EL (cell line): ENCODE data around the gene PPP4C.
A peak's percentile ranks its signal among the peaks of the same experiment; 100 is the strongest.

Experiments
- DNase-seq: peaks from one replicate; pipeline ENCODE4 v3.0.0-alpha.2; 2016

PPP4C gene

GRCh38 chr16:30083216-30084055 is 7.6 kb downstream of the PPP4C start:
- no peak for DNase-seq

GRCh38 chr16:30084096-30084815 is 8.5 kb downstream of the PPP4C start:
- DNase-seq, result no peak

- no peak for DNase-seq
Observed at GRCh38 chr16:30084816-30085159, 9.0 kb downstream of the PPP4C start.

- no peak for DNase-seq
Observed at GRCh38 chr16:30085247-30085646, 9.5 kb downstream of the PPP4C start.

GRCh38 chr16:30085820-30086219 is 10.0 kb downstream of the PPP4C start:
- DNase-seq, result no peak

- no peak for DNase-seq
Observed at GRCh38 chr16:30086291-30087140, 10.7 kb downstream of the PPP4C start.

GRCh38 chr16:30087181-30087898 is 11.5 kb downstream of the PPP4C start:
- DNase-seq, result no peak

- DNase-seq, result no peak
Observed at GRCh38 chr16:30088237-30088831, 12.5 kb downstream of the PPP4C start.

- DNase-seq, result no peak
Observed at GRCh38 chr16:30088832-30089624, 13.2 kb downstream of the PPP4C start.

GRCh38 chr16:30090610-30091331 is 15.0 kb downstream of the PPP4C start:
- no peak for DNase-seq

GRCh38 chr16:30091474-30092372 is 15.9 kb downstream of the PPP4C start, which contains the start of gene TBX6:
TBX6 (minus strand) TSS chr16:30091924; CDS start chr16:30091193, 731 bp downstream.
- peak; percentile 90 for DNase-seq

- peak; percentile 44 for DNase-seq
Observed at GRCh38 chr16:30092373-30093010, 16.7 kb downstream of the PPP4C start.

- DNase-seq, result no peak
Observed at GRCh38 chr16:30094541-30095165, 18.9 kb downstream of the PPP4C start.

- no peak for DNase-seq
Observed at GRCh38 chr16:30095166-30096078, 19.6 kb downstream of the PPP4C start.

- DNase-seq, result peak; percentile 87
Observed at GRCh38 chr16:30096105-30096861, 20.5 kb downstream of the PPP4C start, which contains the start of gene YPEL3. YPEL3 (minus strand) TSS chr16:30096213; CDS start chr16:30095482, 731 bp downstream.

GRCh38 chr16:30096862-30097563 is 21.2 kb downstream of the PPP4C start:
- DNase-seq, result no peak
